IMR-90 (cell line): Measurements from ENCODE around the gene CRTC1. TPM values are rescaled to one million over a fixed set of nuclear protein-coding genes. Genes with fewer than 3 reads are reported as not detected.

ENCODE experiments used
- ATAC-seq: fragments of 200-7000 bp; cut with Tn5 transposase; 2 replicates; pipeline ENCODE4 v1.9.1; 2020; ENCODE audit warnings: low read depth, mild to moderate bottlenecking, moderate library complexity
- BruUV-seq: library from RNA; stranded (reverse); fragments of 400-500 nt; replicated peaks from 2 replicates; lab custom pipeline; 2021; lab: Mats Ljungman, UMichigan
- CTCF ChIA-PET: fragments of 300-600 bp; formaldehyde crosslinking; extraction: SDS; loops from one replicate; lab custom pipeline; 2021; ENCODE audit warnings: antibody characterized with exemption; lab: Yijun Ruan, JAX
- POLR2A ChIA-PET: fragments of 300-600 bp; sonication (Branson Sonifier 250); formaldehyde crosslinking; loops from one replicate; lab custom pipeline; 2022; ENCODE audit warnings: antibody characterized with exemption; ENCODE audit not compliant: unreplicated experiment; lab: Charles Lee
- DNase-seq: peaks from one replicate; pipeline ENCODE4 v3.0.0; 2013
- H2AFZ ChIP-seq: replicated peaks from 2 replicates; pipeline ENCODE3; 2013; ENCODE audit warnings: low read length, mild to moderate bottlenecking; ENCODE audit not compliant: poor library complexity
- H2AK5ac ChIP-seq: 2 replicates; pipeline ENCODE4 v1.6.1; 2013; ENCODE audit warnings: low read depth, low read length, inconsistent platforms
- H2AK9ac ChIP-seq: replicated peaks from 2 replicates; pipeline ENCODE3; 2013; ENCODE audit warnings: mild to moderate bottlenecking, low read depth, low read length, moderate library complexity; ENCODE audit not compliant: poor library complexity
- H2BK120ac ChIP-seq: 2 replicates; pipeline ENCODE4 v1.6.1; 2013; ENCODE audit warnings: low read depth, low read length, inconsistent platforms
- H2BK15ac ChIP-seq: 3 replicates; pipeline ENCODE4 v1.6.1; 2013; ENCODE audit warnings: low read depth, low read length, inconsistent platforms
- H2BK20ac ChIP-seq: 2 replicates; pipeline ENCODE4 v1.6.1; 2013; ENCODE audit warnings: low read depth, mild to moderate bottlenecking, inconsistent platforms, low read length, moderate library complexity
- H2BK5ac ChIP-seq: 2 replicates; pipeline ENCODE4 v1.6.1; 2013; ENCODE audit warnings: mild to moderate bottlenecking, low read depth, low read length, inconsistent platforms; ENCODE audit not compliant: poor library complexity, severe bottlenecking
- H3K14ac ChIP-seq: replicated peaks from 2 replicates; pipeline ENCODE4 v1.6.1; 2013; ENCODE audit warnings: low read depth, low read length, inconsistent platforms
- H3K18ac ChIP-seq: 2 replicates; pipeline ENCODE4 v1.6.1; 2013; ENCODE audit warnings: low read depth, low read length, control low read depth
- H3K23ac ChIP-seq: 2 replicates; pipeline ENCODE4 v1.6.1; 2013; ENCODE audit warnings: low read depth, low read length, inconsistent platforms
- H3K27ac ChIP-seq: 2 replicates; pipeline ENCODE4 v1.5.1; 2013; ENCODE audit warnings: mild to moderate bottlenecking, control low read depth, low read length; ENCODE audit not compliant: insufficient read depth
- H3K27me3 ChIP-seq: 2 replicates; pipeline ENCODE4 v1.6.1; 2013; ENCODE audit warnings: low read length; ENCODE audit not compliant: control insufficient read depth, insufficient read depth
- H3K36me3 ChIP-seq: 2 replicates; pipeline ENCODE4 v1.6.1; 2013; ENCODE audit warnings: low read length, mixed read lengths; ENCODE audit not compliant: control insufficient read depth, insufficient read depth
- H3K4ac ChIP-seq: 2 replicates; pipeline ENCODE4 v1.6.1; 2013; ENCODE audit warnings: low read depth, low read length, inconsistent platforms
- H3K4me1 ChIP-seq: 2 replicates; pipeline ENCODE4 v1.6.1; 2013; ENCODE audit warnings: low read length, mixed read lengths; ENCODE audit not compliant: control insufficient read depth, insufficient read depth
- H3K4me2 ChIP-seq: 2 replicates; pipeline ENCODE4 v1.6.1; 2013; ENCODE audit warnings: low read depth, mild to moderate bottlenecking, control low read depth, low read length, moderate library complexity
- H3K4me3 ChIP-seq: 2 replicates; pipeline ENCODE4 v1.5.1; 2013; ENCODE audit warnings: low read depth, mild to moderate bottlenecking, control low read depth, low read length, moderate library complexity; ENCODE audit not compliant: insufficient read depth
- H3K56ac ChIP-seq: 2 replicates; pipeline ENCODE4 v1.6.1; 2013; ENCODE audit warnings: low read length, inconsistent platforms; ENCODE audit not compliant: insufficient read depth; ENCODE audit errors: extremely low read depth
- H3K79me1 ChIP-seq, 2 experiments: 2 replicates each; pipeline ENCODE4 v1.6.1; 2013; ENCODE audit warnings: low read length in 2 of 2, inconsistent platforms in 1 of 2, low read depth in 1 of 2
- H3K9ac ChIP-seq: 2 replicates; pipeline ENCODE4 v1.6.1; 2013; ENCODE audit warnings: low read depth, low read length, control low read depth
- H3K9me1 ChIP-seq: 2 replicates; pipeline ENCODE4 v1.6.1; 2013; ENCODE audit warnings: low read length, inconsistent platforms; ENCODE audit not compliant: insufficient read depth
- H3K9me3 ChIP-seq: 2 replicates; pipeline ENCODE4 v1.6.1; 2013; ENCODE audit warnings: low read length; ENCODE audit not compliant: control insufficient read depth, insufficient read depth
- H4K20me1 ChIP-seq: 2 replicates; pipeline ENCODE4 v1.6.1; 2013; ENCODE audit warnings: low read length, inconsistent platforms; ENCODE audit not compliant: insufficient read depth
- H4K5ac ChIP-seq: 2 replicates; pipeline ENCODE4 v1.6.1; 2013; ENCODE audit warnings: mild to moderate bottlenecking, low read depth, low read length, control low read depth
- H4K8ac ChIP-seq, 2 experiments: 2 replicates each; pipeline ENCODE4 v1.6.1; 2013; ENCODE audit warnings: low read depth in 2 of 2, low read length in 2 of 2, control low read depth in 1 of 2, inconsistent platforms in 1 of 2
- H4K91ac ChIP-seq: 2 replicates; pipeline ENCODE4 v1.6.1; 2013; ENCODE audit warnings: low read depth, low read length, inconsistent platforms; ENCODE audit not compliant: insufficient read depth
- CHD1 ChIP-seq: IDR thresholded peaks from 2 replicates; pipeline ENCODE4 v1.6.1; 2012; ENCODE audit warnings: low read depth, low read length, improper control_type of control experiment
- CTCF ChIP-seq: conservative IDR thresholded peaks from 2 replicates; pipeline ENCODE4 v1.5.1; 2012; ENCODE audit warnings: mild to moderate bottlenecking, low read depth, low read length, improper control_type of control experiment
- MAFK ChIP-seq: IDR thresholded peaks from 2 replicates; pipeline ENCODE4 v1.6.1; 2012; ENCODE audit warnings: low read depth, low read length, improper control_type of control experiment
- MAZ ChIP-seq: IDR thresholded peaks from 2 replicates; pipeline ENCODE4 v1.6.1; 2012; ENCODE audit warnings: low read depth, mild to moderate bottlenecking, low read length, improper control_type of control experiment, moderate library complexity, borderline replicate concordance
- NFE2L2 ChIP-seq: fragments of 150-350 bp; IDR thresholded peaks from 2 replicates; pipeline ENCODE4 v1.6.1; 2016; ENCODE audit warnings: low read depth, mild to moderate bottlenecking, low read length
- RCOR1 ChIP-seq: IDR thresholded peaks from 2 replicates; pipeline ENCODE4 v1.6.1; 2012; ENCODE audit warnings: mild to moderate bottlenecking, low read length, improper control_type of control experiment; ENCODE audit not compliant: insufficient replicate concordance
- RFX5 ChIP-seq: IDR thresholded peaks from 2 replicates; pipeline ENCODE4 v1.8.0; 2012; ENCODE audit warnings: low read depth, mild to moderate bottlenecking, low read length, moderate library complexity
- USF2 ChIP-seq: fragments of 150-350 bp; IDR thresholded peaks from 2 replicates; pipeline ENCODE4 v1.6.1; 2017; ENCODE audit warnings: mild to moderate bottlenecking, antibody characterized with exemption, low read length, low read depth
- WGBS, 2 experiments: methylation state at CpG; one replicate each; pipeline versions ENCODE4 v1.1.5 to v1.1.7; 2013; ENCODE audit warnings: missing lambda C conversion rate in 2 of 2; ENCODE audit not compliant: insufficient read length in 1 of 2; ENCODE audit errors: extremely low coverage in 2 of 2; 5-methylcytosine and 5-hydroxymethylcytosine counted together
- dilution Hi-C: fragments of 300-500 bp; cut with HindIII; formaldehyde crosslinking; loops from one replicate; pipeline ENCODE4 v1.14.3; 2018; ENCODE audit warnings: low sequenced_read_pairs; ENCODE audit not compliant: unreplicated experiment
- in situ Hi-C: fragments of 300-500 bp; cut with MboI; formaldehyde crosslinking; loops from 3 replicates; pipeline ENCODE4 v1.14.3; 2019; ENCODE audit warnings: low sequenced_read_pairs, inconsistent platforms, mixed read lengths
- intact Hi-C: fragments of 100-400 bp; cut with micrococcal nuclease; formaldehyde crosslinking; loops from 2 replicates; pipeline ENCODE4 v1.10.0; 2022
- polyA plus RNA-seq, 3 experiments: library from polyadenylated mRNA; depleted of rRNA; stranded (reverse); fragments of >200 nt; gene quantifications; 2 replicates each; pipeline ENCODE4 v1.2.3, GENCODE V29; 2012; ENCODE audit warnings: low replicate concordance in 1 of 3
- total RNA-seq: library from RNA; depleted of rRNA; stranded (reverse); fragments of >200 nt; gene quantifications from 2 replicates; pipeline ENCODE4 v1.2.3, GENCODE V29; 2012

The CRTC1 gene
- total and polyA plus RNA-seq, 2 of the 4 experiments (the other 2 are of a cell fraction): 0.18 to 5.7 TPM

- dilution Hi-C loops: no loop called here
- H3K9me1 ChIP-seq: no peaks in the 10 kb centered on the region
- no peaks in the 10 kb centered on the region for H3K36me3 ChIP-seq
- no peak overlapping the region for H3K4ac ChIP-seq
- H3K4me2 ChIP-seq: no peak overlapping the region
- no peak overlapping the region for H3K18ac ChIP-seq
- DNase-seq (no peak), ATAC-seq (peak; percentile 55)
- no peak overlapping the region for H2BK5ac ChIP-seq
- no peak overlapping the region for H3K9ac ChIP-seq
- H3K4me1 ChIP-seq: no peaks in the 10 kb centered on the region
- intact Hi-C loops: no loop called here
- ChIA-PET POLR2A (no interaction called here), CTCF (no interaction called here)
- no peak overlapping the region for H3K23ac ChIP-seq
- no peak overlapping the region for H2BK15ac ChIP-seq
- H3K4me3 ChIP-seq: no peak overlapping the region
- TF ChIP-seq RCOR1: no peak
- TF ChIP-seq NFE2L2: no peak
- TF ChIP-seq MAZ: no peak; the same call in 1 of the 2 replicates
- TF ChIP-seq MAFK: no peak
- TF ChIP-seq CTCF: no peak
- no peak for TF ChIP-seq USF2
- no peak for TF ChIP-seq CHD1
- no peak for TF ChIP-seq RFX5
- peak overlapping the region; percentile 63 for H2AFZ ChIP-seq
- no peak overlapping the region for H4K8ac ChIP-seq
- H3K56ac ChIP-seq: no peak overlapping the region
- H3K9me3 ChIP-seq: peaks cover 4% of the 10 kb centered on the region; the same call in 1 of the 2 replicates
- no peak overlapping the region for H2BK20ac ChIP-seq
- no peak overlapping the region for H3K27ac ChIP-seq
- no peaks in the 10 kb centered on the region for H3K79me1 ChIP-seq
- peak overlapping the region; percentile 72 for H2AK9ac ChIP-seq
- no peak overlapping the region for H2AK5ac ChIP-seq
- peaks cover 61% of the 10 kb centered on the region for H3K27me3 ChIP-seq
- 27% methylated on average over 6 of the region's 21 CpGs; no CpG with 5 or more reads in 1 of the 2 experiments for WGBS, 2 experiments
- H2BK120ac ChIP-seq: no peak overlapping the region
- no peak overlapping the region for H4K5ac ChIP-seq
- in situ Hi-C loops: no loop called here
- no peak overlapping the region for H4K91ac ChIP-seq
- H4K20me1 ChIP-seq: no peaks in the 10 kb centered on the region; the same call in 1 of the 2 replicates
- H3K14ac ChIP-seq: no peak overlapping the region
- BruUV-seq: no TSS peak
Observed at GRCh38 chr19:18795540-18795939, 112.1 kb downstream of the CRTC1 start.
